Retinal pigment epithelial cell (primary cell): ENCODE data around the gene MAMSTR.
A peak's percentile ranks its signal among the peaks of the same experiment; 100 is the strongest.

Source experiments
- DNase-seq: peaks from one replicate; pipeline ENCODE4 v3.0.0-alpha.2; 2010; ENCODE audit warnings: low read depth
- H3K4me3 ChIP-seq: 2 replicates; pipeline ENCODE4 v1.5.1; 2011; ENCODE audit warnings: mild to moderate bottlenecking, low read length, control low read depth, moderate library complexity
- CTCF ChIP-seq: conservative IDR thresholded peaks from 2 replicates; pipeline ENCODE4 v1.5.1; 2011; ENCODE audit warnings: low read depth, low read length, control low read depth, inconsistent platforms

Gene MAMSTR

GRCh38 chr19:48737360-48737998, 18.0 kb upstream of the MAMSTR start:
- no peak overlapping the region for H3K4me3 ChIP-seq
- no peak for DNase-seq
- TF ChIP-seq CTCF = no peak

- DNase-seq = no peak
- peak overlapping the region; percentile 50 for H3K4me3 ChIP-seq
- TF ChIP-seq CTCF = no peak
Measured at GRCh38 chr19:48735031-48735615, 15.6 kb upstream of the MAMSTR start.

GRCh38 chr19:48734625-48735024, 15.1 kb upstream of the MAMSTR start:
- TF ChIP-seq CTCF = no peak
- no peak overlapping the region for H3K4me3 ChIP-seq
- no peak for DNase-seq

GRCh38 chr19:48731452-48731851, 11.9 kb upstream of the MAMSTR start:
- DNase-seq = no peak

GRCh38 chr19:48728911-48729664, 9.6 kb upstream of the MAMSTR start:
- TF ChIP-seq CTCF = no peak
- DNase-seq = no peak
- H3K4me3 ChIP-seq = no peak overlapping the region

More at GRCh38 chr19:48731452-48731851, 11.9 kb upstream of the MAMSTR start:
- TF ChIP-seq CTCF = no peak
- H3K4me3 ChIP-seq = no peak overlapping the region

GRCh38 chr19:48726556-48726955, 7.0 kb upstream of the MAMSTR start:
- DNase-seq = no peak
- TF ChIP-seq CTCF = no peak
- H3K4me3 ChIP-seq = no peak overlapping the region
